T47D (cell line): ENCODE results near the gene FBN2.

Experiments
- DNase-seq, 2 experiments: peaks; one replicate each; pipeline versions ENCODE4 v3.0.0 to v3.0.0-alpha.2; 2011 to 2012; ENCODE audit warnings: low read depth in 1 of 2, low spot score in 1 of 2
- JUND ChIP-seq: IDR thresholded peaks from 2 replicates; pipeline ENCODE4 v1.6.1; 2012; ENCODE audit warnings: low read depth
- in situ Hi-C: cut with HindIII; loops from 2 replicates; pipeline ENCODE4 v1.10.0; 2016; ENCODE audit warnings: low sequenced_read_pairs, low pct_unique_long_range_greater_than_20kb

The FBN2 gene

GRCh38 chr5:128546658-128547281 is 8.7 kb upstream of the FBN2 start:
- in situ Hi-C loops, result no loop called here
- TF ChIP-seq JUND, result no peak
- peak in 1 of 2 experiments; percentile 58 for DNase-seq

GRCh38 chr5:128541385-128541784 is 3.3 kb upstream of the FBN2 start:
- in situ Hi-C loops, result no loop called here
- no peak for DNase-seq
- TF ChIP-seq JUND, result no peak

GRCh38 chr5:128539038-128539429 is 989 bp upstream of the FBN2 start:
- DNase-seq, result no peak
- in situ Hi-C loops, result no loop called here

GRCh38 chr5:128538250-128539037 is 399 bp upstream of the FBN2 start:
- DNase-seq, result no peak
- in situ Hi-C loops, result no loop called here
- TF ChIP-seq JUND, result no peak

More at GRCh38 chr5:128539038-128539429, 989 bp upstream of the FBN2 start:
- TF ChIP-seq JUND, result no peak

- no peak for TF ChIP-seq JUND
- DNase-seq, result no peak
- in situ Hi-C loops, result no loop called here
Measured at GRCh38 chr5:128537221-128537999, 635 bp downstream of the FBN2 start.

- DNase-seq, result no peak
- TF ChIP-seq JUND, result no peak
- in situ Hi-C loops, result no loop called here
Measured at GRCh38 chr5:128536254-128537220, 1.5 kb downstream of the FBN2 start.

GRCh38 chr5:128535251-128535650 is 2.8 kb downstream of the FBN2 start:
- in situ Hi-C loops, result no loop called here
- TF ChIP-seq JUND, result no peak
- no peak for DNase-seq

GRCh38 chr5:128534726-128535125 is 3.3 kb downstream of the FBN2 start:
- in situ Hi-C loops, result no loop called here
- DNase-seq, result peak in 1 of 2 experiments; percentile 9
- TF ChIP-seq JUND, result no peak

- DNase-seq, result no peak
- in situ Hi-C loops, result no loop called here
- no peak for TF ChIP-seq JUND
Measured at GRCh38 chr5:128532776-128533175, 5.3 kb downstream of the FBN2 start.

- no peak for DNase-seq
- in situ Hi-C loops, result no loop called here
- no peak for TF ChIP-seq JUND
Measured at GRCh38 chr5:128532127-128532526, 5.9 kb downstream of the FBN2 start.

- in situ Hi-C loops, result no loop called here
- DNase-seq, result no peak
- TF ChIP-seq JUND, result no peak
Measured at GRCh38 chr5:128528637-128529255, 9.3 kb downstream of the FBN2 start.
